T1000 (cell line): ENCODE measurements around the gene UGT1A10.
"Not testable (repeated sequence)": the region's sequence is repeated elsewhere in the genome, so short reads cannot be mapped to it uniquely, and the experiment has no call there.

Source experiments
- DNase-seq: peaks from one replicate; lab custom pipeline; 2025; ENCODE audit warnings: mixed read lengths; lab: John Stamatoyannopoulos, UW

Gene UGT1A10

GRCh38 chr2:233655943-233656342 is 19.7 kb downstream of the UGT1A10 start:
- DNase-seq: not testable (repeated sequence)

GRCh38 chr2:233656443-233656842 is 20.2 kb downstream of the UGT1A10 start:
- no peak for DNase-seq

GRCh38 chr2:233658610-233659009 is 22.4 kb downstream of the UGT1A10 start:
- DNase-seq: no peak

- DNase-seq: no peak
Observed at GRCh38 chr2:233663911-233664310, 27.7 kb downstream of the UGT1A10 start.

- no peak for DNase-seq
Observed at GRCh38 chr2:233668605-233669260, 32.5 kb downstream of the UGT1A10 start.

GRCh38 chr2:233671290-233672161 is 35.3 kb downstream of the UGT1A10 start, which contains the start of gene UGT1A9:
Gene UGT1A9 (plus strand): TSS chr2:233671898. CDS start chr2:233671935, 37 bp downstream.
- DNase-seq: no peak

- DNase-seq: no peak
Observed at GRCh38 chr2:233672886-233673285, 36.6 kb downstream of the UGT1A10 start.

GRCh38 chr2:233673896-233674295 is 37.6 kb downstream of the UGT1A10 start:
- DNase-seq: no peak

GRCh38 chr2:233674314-233674713 is 38.1 kb downstream of the UGT1A10 start:
- DNase-seq: no peak

GRCh38 chr2:233674995-233675394 is 38.7 kb downstream of the UGT1A10 start:
- DNase-seq: no peak

GRCh38 chr2:233676046-233676445 is 39.8 kb downstream of the UGT1A10 start:
- no peak for DNase-seq

GRCh38 chr2:233679196-233679595 is 42.9 kb downstream of the UGT1A10 start:
- DNase-seq: no peak

- no peak for DNase-seq
Observed at GRCh38 chr2:233680361-233681045, 44.3 kb downstream of the UGT1A10 start.

- DNase-seq: no peak
Observed at GRCh38 chr2:233681521-233682099, 45.4 kb downstream of the UGT1A10 start, which contains the start of gene UGT1A7. Gene UGT1A7 (plus strand): TSS chr2:233681901. CDS start chr2:233681938, 37 bp downstream.

- DNase-seq: no peak
Observed at GRCh38 chr2:233684640-233685039, 48.4 kb downstream of the UGT1A10 start.

GRCh38 chr2:233686928-233687327 is 50.7 kb downstream of the UGT1A10 start:
- no peak for DNase-seq

- DNase-seq: no peak
Observed at GRCh38 chr2:233688341-233688740, 52.1 kb downstream of the UGT1A10 start.

GRCh38 chr2:233689031-233689430 is 52.8 kb downstream of the UGT1A10 start:
- DNase-seq: no peak

- no peak for DNase-seq
Observed at GRCh38 chr2:233689501-233689900, 53.3 kb downstream of the UGT1A10 start.

- DNase-seq: no peak
Observed at GRCh38 chr2:233690444-233690843, 54.2 kb downstream of the UGT1A10 start.

- DNase-seq: no peak
Observed at GRCh38 chr2:233691443-233692433, 55.5 kb downstream of the UGT1A10 start.
